ENCODE results near the gene TRAPPC6A. TPM values are rescaled to one million over a fixed set of nuclear protein-coding genes. Genes with fewer than 3 reads are reported as not detected.

TRAPPC6A gene
- total and polyA plus RNA-seq, 2 of the 13 experiments (the other 11 are each of a cell fraction or from before 2014, with no cell fraction given) = 6.5 to 21.0 TPM

GRCh38 chr19:45161738-45162607 lies 16.1 kb downstream of the TRAPPC6A start (continued):
- TF ChIP-seq ZNF343 (CRISPR knock-in tag; IDR thresholded peaks at IDR 0.05) (no peak), HNRNPLL (IDR thresholded peaks at IDR 0.05; ENCODE audit: low read depth, low read length, poor library complexity, severe bottlenecking) (peak; percentile 34), TFDP1 (CRISPR knock-in tag; IDR thresholded peaks at IDR 0.05; ENCODE audit: borderline replicate concordance) (no peak), ZNF101 (CRISPR knock-in tag; IDR thresholded peaks at IDR 0.05; ENCODE audit: borderline replicate concordance, low read depth) (no peak), FUBP1 (CRISPR knock-in tag; IDR thresholded peaks at IDR 0.05; ENCODE audit: borderline replicate concordance) (no peak), SIX1 (CRISPR knock-in tag; IDR thresholded peaks at IDR 0.05; ENCODE audit: borderline replicate concordance) (no peak), ZNF773 (CRISPR knock-in tag; IDR thresholded peaks at IDR 0.05; ENCODE audit: borderline replicate concordance) (no peak), ZNF496 (CRISPR knock-in tag; IDR thresholded peaks at IDR 0.05; ENCODE audit: insufficient replicate concordance) (no peak), ZNF263 (CRISPR knock-in tag; IDR thresholded peaks at IDR 0.05) (peak; percentile 44; the same call in 1 of the 2 replicates), EEA1 (CRISPR knock-in tag; IDR thresholded peaks at IDR 0.05; ENCODE audit: borderline replicate concordance) (0 out of 2 replicates have a peak, but pooled peaks have one; percentile 15), ZFP91 (CRISPR knock-in tag; IDR thresholded peaks at IDR 0.05; ENCODE audit: borderline replicate concordance) (peak; percentile 68; the same call in 1 of the 2 replicates), HMGXB4 (CRISPR knock-in tag; IDR thresholded peaks at IDR 0.05; ENCODE audit: borderline replicate concordance in 1 of 2, low read depth in 1 of 2) (peak in 1 of 2 experiments; percentile 61; a peak in 1 of 4 replicates), ATRX (CRISPR knock-in tag; IDR thresholded peaks at IDR 0.05; ENCODE audit: borderline replicate concordance) (no peak), XRCC5 (optimal IDR thresholded peaks at IDR 0.05; ENCODE audit: low read length) (peak; percentile 95), SPEN (CRISPR knock-in tag; IDR thresholded peaks at IDR 0.05; ENCODE audit: low read depth) (0 out of 2 replicates have a peak, but pooled peaks have one; percentile 27), SALL1 (CRISPR knock-in tag; IDR thresholded peaks at IDR 0.05) (peak; percentile 36; the same call in 1 of the 2 replicates)

All from HepG2 (cell line).